GM19328 (cell line): Measurements from ENCODE around the gene NDUFV3.
"Not testable (repeated sequence)": the region's sequence is repeated elsewhere in the genome, so short reads cannot be mapped to it uniquely, and the experiment has no call there.

Experiments used
- ATAC-seq: cut with Tn5 transposase; IDR thresholded peaks from one replicate; pipeline ENCODE4 v1.9.1; 2021; ENCODE audit warnings: mild to moderate bottlenecking, moderate library complexity; ENCODE audit not compliant: unreplicated experiment

NDUFV3 gene

DNA sequence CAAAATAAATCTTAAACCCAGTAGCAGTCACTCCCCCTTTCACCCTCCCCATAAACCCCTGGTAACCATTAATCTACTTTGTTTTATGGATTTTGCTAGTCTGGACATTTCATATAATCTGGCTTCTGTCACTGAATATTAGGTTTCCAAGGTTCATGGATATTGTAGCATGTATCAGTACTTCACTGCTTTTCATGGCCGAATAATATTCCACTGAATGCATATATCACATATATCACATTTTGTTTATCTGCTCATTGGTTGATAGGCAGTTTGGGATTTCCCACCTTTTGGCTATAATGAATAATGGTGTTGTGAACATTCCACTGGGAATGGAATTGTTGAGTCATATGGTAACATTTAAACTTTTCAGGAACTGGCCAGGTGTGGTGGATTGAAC, 9.2 kb upstream of the NDUFV3 start:
- no peak for ATAC-seq

DNA sequence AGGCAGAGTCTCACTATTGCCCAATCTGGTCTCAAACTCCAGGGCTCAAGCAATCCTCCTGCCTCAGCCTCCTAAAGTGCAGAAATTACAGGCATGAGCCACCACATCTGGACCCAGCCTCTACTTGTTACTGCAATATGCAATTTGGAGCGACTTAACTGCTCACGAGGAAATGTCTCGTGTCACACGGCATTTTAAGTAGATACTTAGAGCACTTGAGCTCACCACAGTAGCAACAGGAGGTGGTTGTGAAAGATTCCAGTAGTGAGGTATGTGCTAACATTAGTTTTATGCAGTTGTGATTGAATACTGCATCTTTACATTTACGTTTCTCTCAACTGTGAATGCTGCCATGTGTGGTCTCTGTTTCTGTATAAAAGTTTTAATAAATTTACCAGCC, 5.8 kb upstream of the NDUFV3 start:
- no peak for ATAC-seq

DNA sequence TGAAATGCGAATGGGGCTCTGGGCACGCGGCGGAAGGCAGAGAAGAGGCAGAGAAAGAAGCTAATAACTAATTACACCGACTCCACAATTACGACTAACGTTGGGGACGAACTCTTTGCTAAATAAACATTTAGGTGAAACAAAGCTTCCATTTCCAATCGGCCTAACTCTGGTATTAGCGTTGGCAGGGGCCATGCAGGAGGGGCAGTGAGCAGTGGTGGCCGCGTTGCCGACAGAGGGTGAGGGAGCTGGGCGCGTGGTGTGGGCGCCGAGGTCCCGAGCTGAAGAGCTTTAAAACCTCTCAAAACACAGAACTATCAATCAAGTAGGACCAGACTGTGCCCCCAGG, 553 bp upstream of the NDUFV3 start:
- no peak for ATAC-seq

DNA sequence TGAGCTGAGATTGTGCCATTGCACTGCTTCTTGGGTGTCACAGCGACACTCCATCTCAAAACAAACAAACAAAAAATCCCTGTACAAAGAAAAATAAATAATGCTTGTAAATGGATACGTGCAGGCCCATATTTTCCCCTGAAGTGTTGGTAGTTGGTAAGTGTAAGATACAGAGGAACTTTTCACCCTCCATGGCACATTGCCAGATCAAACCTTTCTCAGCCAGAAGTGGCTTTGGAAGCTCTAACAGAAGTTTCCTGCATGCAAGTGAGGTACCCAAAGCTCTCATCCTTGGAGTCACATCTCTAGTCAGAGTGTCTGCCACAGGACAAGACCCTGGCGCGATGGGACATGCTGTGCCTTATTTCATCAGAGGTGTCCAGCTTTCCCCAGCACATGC, 7.3 kb downstream of the NDUFV3 start:
- no peak for ATAC-seq

DNA sequence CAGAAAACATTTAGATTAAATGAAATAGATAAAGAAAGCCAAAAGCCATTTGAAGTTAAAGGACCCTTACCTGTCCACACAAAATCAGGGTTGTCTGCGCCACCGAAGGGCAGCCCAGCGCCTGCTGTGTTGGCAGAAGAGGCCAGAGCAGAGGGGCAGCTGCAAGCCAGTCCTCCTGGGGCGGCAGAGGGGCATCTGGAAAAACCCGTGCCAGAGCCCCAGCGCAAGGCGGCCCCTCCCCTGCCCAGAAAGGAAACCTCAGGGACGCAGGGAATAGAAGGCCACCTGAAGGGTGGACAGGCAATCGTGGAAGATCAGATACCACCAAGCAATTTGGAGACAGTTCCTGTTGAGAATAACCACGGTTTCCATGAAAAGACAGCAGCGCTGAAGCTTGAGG, 10.7 kb downstream of the NDUFV3 start:
- ATAC-seq: no peak

DNA sequence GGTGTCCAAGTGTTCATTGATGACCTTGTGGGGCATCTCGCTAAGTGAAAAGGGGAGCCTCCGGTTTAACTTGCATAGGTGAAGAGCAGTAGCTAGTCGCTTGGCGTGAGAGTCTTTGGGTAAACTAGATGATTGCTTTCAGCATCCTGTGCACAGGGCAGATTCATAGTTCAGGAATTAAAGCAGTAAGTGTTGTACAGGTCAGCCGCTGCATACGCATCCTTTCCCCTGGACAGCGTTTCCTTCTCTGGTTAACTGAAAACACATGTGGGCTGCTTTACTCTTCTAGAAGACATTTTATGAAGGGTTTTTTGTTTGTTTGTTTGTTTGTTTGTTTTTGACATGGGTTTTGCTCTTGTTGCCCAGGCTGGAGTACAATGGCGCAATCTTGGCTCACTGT, 12.1 kb downstream of the NDUFV3 start:
- no peak for ATAC-seq

DNA sequence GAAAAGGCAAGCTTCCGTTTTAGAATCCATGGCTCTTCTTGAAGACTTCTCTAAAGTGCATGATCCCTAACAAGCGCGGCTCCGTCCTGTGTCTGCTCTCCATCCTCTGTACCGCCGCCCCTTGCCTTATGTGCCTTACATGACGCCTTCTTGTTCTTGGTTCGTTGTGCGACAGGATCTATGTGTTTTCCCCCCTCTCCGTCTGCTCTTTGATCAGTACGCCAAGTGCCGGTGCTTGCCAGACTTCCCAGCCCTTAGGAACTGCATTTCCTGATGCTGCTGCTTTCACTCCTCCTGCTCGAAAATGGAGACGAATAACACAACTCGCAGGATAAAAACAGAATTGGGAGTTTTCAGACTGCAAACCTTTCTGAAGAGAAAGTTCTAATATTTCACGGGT, 13.1 kb downstream of the NDUFV3 start:
- no peak for ATAC-seq

DNA sequence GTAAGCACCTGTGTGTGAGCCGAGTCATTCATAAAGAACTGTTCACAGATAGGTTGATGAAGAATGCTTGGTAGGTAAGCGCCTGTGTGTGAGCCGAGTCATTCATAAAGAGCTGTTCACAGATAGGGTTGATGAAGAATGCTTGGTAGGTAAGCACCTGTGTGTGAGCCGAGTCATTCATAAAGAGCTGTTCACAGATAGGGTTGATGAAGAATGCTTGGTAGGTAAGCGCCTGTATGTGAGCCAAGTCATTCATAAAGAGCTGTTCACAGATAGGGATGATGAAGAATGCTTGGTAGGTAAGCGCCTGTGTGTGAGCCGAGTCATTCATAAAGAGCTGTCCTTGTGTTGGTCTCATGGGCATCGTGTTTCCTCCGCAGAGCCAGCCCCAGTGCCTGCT, 15.4 kb downstream of the NDUFV3 start:
- ATAC-seq: not testable (repeated sequence)

DNA sequence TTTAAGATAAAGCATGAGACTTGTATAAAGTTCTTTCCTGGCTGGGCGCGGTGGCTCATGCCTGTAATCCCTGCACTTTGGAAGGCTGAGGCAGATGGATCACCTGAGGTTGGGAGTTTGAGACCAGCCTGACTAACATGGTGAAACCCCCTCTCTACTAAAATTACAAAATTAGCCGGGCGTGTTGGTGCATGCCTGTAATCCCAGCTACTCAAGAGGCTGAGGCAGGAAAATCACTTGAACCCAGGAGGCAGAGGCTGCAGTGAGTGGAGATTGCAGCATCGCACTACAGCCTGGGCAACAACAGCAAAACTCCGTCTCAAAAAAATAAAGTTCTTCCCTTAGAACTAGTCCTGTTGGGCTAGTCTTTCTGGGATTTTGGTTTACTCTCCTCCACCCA, 18.8 kb downstream of the NDUFV3 start:
- ATAC-seq: not testable (repeated sequence)

DNA sequence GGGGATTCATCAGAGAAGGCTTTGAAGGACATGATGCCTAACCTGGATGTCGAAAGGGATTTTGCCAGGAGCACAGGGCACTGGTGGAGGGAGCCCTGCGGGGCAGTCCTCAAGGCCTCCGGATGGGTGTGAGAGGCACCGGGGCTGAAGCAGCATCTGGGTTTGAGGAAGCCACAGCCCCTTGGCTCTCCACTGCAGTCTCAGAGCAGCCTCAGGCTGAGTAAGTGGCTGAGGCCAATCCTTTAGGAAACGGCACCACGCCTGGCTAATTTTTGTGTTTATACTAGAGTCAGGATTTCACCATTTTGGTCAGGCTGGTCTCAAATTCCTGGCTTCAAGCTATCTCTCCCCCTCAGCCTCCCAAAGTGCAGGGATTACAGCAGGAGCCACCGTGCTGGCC, 20.4 kb downstream of the NDUFV3 start:
- no peak for ATAC-seq

DNA sequence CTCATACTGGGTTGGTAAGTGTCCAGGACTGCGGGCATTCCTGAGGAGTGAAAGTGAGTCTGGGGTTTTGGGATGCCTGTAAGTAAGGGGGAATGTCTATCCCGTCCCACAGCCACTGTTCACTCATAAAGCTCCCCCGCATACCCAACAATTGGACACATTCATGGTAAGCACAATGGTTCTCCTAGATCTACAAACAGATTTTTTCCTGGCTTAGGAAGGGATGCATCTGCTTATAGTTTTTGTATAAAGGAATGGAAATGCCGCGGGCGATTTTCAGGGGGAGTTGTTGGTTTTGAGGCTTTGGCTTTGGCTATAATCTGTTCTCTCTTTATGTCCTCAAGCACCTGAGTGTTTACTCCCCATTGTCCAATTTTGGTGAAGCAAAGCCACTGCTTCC, 25.2 kb downstream of the NDUFV3 start:
- no peak for ATAC-seq

DNA sequence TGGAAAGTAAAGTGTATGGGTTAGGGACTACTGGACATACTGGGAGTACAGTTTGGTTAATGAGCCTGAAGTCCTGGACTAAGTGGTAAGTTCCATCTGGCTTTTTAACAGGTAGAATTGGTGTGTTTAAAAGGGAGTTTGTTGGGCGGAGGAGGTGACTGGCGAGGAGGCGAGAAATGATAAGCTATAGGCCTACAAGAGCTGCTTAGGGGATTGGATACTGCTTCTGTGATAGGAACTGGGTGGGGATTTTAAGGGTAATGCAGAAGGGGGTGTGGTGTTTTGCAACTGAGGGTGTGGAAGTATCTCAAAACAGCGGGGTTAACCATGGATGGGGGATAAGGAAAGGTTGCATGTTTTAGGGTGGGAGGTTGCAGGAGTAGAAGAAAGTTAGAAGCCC, 28.8 kb downstream of the NDUFV3 start:
- ATAC-seq: no peak

DNA sequence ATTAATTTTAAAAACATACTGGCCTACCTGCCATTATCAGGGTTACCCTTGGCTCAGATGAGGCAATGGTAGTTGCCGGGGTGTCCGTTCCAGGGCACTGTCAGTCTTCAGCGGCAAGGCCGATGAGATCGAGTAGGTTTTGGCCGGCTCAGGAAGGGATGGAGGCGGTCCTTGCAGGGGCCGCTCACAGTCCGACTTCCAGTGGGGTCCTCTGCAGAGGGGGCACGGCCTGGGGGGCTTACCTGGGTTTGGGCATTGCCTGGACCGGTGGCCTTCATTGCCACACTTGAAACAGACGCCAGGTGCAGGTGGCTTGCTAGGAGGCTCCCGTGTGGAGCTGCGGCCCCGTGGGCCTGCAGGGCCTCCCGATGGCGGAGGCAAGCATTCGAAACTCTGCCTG, 29.8 kb downstream of the NDUFV3 start:
- no peak for ATAC-seq

DNA sequence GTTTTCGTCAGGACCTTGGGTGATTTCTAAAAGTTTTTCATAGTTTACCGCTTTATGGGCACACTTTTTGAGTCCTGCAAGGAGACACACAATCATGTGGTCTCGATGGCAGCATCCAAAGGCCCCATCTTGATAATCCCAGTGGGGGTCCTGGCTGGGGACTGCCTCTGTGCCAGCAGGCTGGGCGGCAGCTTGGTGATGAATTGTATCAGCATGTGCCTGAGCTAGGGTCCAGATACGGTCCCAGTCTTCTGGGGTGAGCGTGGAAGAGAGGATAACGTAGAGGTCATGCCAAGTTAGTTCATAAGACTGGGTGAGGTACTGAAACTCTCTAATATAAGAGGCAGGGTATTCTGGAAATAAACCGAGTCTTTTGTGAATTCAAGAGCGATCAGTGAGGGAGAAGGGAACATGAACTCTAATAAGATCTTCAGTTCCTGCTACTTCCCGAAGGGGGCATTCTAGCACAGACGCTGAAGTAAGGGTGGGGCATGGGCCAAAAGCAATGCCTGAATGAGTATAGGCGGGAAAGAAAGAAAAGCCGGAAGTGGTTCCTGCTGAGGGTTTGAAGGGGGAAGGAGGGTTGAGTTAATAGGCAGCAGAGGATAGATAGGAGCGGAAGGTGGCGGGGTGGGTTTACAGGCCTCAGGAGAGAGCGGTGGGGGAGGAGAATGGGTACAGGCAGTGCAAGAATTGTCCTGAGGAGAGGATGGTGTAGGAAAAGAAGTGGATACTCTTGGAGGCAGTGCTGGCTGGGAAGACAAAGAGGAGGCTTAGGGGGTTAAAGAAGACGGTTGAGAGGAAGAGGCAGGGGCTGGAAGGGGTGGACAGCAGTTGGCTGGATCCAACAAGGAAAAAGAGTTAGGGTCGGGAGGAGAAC, 30.7 kb downstream of the NDUFV3 start:
- ATAC-seq: no peak

DNA sequence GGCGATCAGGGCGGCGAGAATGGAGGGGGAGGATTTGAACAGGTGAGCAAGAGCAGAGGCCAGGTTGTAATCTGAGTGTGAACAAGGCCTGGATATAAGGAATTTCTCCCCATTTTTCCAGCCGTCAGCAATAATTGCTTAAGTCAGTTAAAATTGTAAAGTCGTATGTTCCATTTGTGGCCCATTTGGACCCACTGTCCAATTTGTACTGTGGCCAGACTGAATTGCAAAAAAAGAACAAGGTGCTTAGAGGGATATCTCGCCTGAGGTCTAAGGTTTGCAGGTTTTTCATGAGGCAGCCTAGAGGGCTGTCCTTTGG, 31.3 kb downstream of the NDUFV3 start:
- ATAC-seq: no peak

DNA sequence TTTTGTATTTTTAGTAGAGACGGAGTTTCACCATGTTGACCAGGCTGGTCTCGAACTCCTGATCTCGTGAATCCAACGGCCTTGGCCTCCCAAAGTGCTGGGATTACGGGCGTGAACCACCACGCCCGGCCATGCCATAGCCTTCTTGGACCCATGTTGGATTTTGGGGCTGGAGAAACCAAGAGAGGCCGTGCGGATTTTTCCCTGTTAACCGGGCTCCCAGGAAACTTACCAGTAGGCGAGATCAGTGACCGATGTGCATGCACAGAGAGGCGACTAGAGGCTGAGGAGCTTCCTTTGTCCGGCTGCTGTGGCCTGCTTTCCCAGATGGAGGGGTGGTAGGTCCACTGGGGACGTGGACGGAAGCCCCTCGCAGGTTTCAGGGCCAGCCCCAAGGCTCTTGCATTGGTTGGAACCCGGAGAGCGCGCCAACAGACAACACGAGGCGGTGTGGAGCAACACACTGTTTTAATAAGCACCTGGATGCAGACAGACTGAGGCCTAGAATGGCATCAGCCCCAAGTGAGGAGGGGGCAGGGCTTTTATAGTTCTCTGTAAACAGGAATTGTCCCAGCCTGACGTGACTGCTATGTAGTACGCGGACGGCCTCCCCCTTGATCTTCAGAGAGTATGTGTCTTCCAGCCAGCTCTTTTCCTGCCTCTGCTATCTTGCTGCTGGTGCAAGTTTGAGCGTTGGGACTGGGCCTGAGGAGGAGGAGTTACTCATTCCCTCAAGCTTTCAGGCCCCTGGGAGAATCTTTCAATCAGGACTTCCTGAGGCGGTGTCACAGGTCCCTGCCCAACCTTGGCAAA, 32.2 kb downstream of the NDUFV3 start, which contains the start of gene ERVH48-1:
Gene ERVH48-1 (minus strand): TSS at position 517 of the 813 bp plus-strand sequence. CDS start 6,624 bp downstream, outside the sequence.
- no peak for ATAC-seq

DNA sequence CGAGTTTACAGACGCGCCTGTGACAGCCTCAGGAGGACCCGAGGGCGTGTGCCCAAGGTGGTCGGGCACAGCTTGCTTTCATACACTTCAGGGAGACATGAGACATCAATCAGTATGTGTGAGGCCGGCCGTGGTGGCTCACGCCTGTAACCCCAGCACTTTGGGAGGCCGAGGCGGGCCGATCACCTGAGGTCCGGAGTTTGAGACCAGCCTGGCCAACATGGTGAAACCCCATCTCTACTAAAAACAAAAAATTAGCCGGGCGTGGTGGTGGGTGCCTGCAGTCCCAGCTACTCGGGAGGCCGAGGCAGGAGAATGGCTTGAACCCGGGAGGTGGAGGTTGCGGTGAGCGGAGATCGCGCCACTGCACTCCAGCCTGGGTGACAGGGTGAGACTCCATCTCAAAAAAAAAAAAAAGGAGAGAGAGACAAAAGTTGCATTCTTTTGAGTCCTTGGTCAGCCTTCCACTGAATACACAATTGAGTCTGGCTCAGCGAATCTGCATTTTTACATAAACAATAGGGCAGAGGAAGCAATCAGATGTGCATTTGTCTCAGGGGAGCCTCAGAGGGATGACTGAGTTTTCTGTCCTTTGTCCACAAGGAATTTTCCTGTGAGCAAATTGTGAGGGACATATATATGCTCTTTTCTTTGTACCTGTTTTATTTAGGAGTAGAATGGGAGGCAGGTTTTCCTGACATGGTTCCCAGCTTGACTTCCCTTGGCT, 34.5 kb downstream of the NDUFV3 start:
- ATAC-seq: not testable (repeated sequence)

DNA sequence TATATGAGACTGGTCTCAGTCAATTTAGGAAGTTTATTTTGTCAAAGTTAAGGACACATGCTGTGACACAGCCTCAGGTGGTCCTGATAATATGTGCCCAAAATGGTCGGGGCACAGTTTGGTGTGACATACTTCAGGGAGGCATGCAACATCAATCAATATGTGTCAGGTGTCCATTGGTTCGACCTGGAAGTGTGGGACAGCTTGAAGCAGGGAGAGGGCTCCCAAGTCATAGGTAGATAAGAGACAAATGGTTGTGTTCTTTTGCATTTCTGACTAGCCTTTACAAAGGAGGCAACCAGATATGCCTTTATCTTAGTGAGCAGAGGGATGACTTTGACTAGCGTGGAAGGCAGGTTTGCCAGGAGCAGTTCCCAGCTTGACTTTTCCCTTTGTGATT, 36.9 kb downstream of the NDUFV3 start:
- no peak for ATAC-seq

DNA sequence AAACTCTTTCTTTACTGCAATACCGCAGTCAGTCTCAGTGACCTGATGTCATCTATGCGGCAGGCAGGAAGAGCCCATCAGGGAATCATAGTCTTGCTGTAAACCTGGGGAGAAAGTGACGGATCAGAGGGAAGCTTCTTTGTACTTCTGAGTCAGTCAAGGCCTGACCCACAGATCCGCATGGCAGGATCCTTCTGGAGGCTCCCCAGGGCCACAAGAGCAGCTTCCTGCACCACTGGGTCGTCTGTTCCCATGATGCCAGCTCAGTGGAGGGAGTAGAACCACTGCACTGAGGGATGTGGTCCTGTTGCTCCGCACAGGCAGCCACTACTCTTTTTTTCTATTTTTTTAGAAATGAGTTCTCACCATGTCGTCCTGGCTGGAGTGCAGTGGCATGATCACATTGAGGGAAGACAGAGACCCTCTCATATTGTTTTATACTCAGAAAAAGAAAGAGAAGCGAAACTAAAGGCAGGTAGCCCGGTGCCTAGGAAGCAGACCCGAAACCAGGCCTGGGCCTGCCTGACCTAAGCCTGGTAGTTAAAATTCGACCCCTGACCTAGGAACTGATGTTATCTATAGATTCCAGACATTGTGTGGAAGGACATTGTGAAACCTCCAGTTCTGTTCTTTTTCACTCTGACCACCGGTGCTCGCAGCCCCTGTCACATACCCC, 38.6 kb downstream of the NDUFV3 start:
- ATAC-seq: no peak

DNA sequence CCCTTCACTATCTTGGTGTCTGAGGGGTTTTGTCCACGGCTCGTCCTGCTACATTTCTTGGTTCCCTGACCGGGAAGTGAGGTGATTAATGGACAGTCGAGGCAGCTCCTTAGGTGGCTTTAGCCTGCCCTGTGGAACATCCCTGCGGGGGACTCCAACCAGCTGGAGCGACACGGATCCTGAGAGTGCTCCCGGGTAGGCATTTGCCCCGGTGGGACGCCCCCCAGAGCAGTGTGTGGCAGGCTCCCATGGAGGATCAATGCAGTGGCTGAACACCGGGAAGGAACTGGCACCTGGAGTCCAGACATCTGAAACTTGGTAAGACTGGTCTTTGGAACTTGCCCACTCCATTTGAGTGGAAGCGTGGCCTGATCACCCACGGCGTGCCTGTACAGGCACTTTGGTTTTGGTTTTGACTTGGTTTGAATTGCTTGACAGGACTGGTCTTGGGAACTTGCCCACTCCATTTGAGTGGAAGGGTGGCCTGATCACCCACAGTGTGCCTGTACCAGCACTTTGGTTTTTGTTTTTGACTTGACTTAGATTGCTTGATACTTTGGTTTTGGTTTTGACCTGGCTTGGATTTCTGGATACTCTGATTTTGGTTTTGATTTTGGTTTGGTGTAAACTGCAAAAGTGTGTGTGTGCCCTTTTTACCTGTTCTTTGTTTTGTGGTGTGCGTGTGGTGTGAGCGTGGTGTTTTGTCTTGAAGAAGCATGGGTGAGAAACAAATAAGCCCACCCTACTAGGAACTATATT, 39.4 kb downstream of the NDUFV3 start:
- not testable (repeated sequence) for ATAC-seq
